H1 (cell line): ENCODE measurements around the gene THBD. TPM values are rescaled to one million over a fixed set of nuclear protein-coding genes. Genes with fewer than 3 reads are reported as not detected.

Experiments
- RXRA ChIP-seq: IDR thresholded peaks from 2 replicates; pipeline ENCODE4 v1.6.1; 2011; ENCODE audit warnings: low read depth, mild to moderate bottlenecking, low read length, moderate library complexity; ENCODE audit not compliant: insufficient read depth
- SP2 ChIP-seq: IDR thresholded peaks from 2 replicates; pipeline ENCODE4 v1.6.1; 2012; ENCODE audit warnings: mild to moderate bottlenecking, low read length, inconsistent platforms
- polyA plus RNA-seq, 7 experiments: library from polyadenylated mRNA; depleted of rRNA in 3 of 7; stranded (reverse) in 5 of 7; unstranded in 2 of 7; fragments of >200 nt in 5 of 7; fragments of 200-250 nt in 2 of 7; gene quantifications; 1 replicate in 5 of 7; 2 replicates in 1 of 7; 4 replicates in 1 of 7; pipeline versions ENCODE4 v1.2.1 to v1.2.3, GENCODE V29; 2011 to 2013; ENCODE audit warnings: missing spikeins in 2 of 7, mixed read lengths in 2 of 7
- total RNA-seq: library from RNA; stranded (reverse); fragmentation: NEBNext Ultra II Directional; extraction: Animal tissue kit (Norgen Biotek cat#: 25700); gene quantifications from 2 replicates; pipeline ENCODE4 v1.2.1, GENCODE V29; 2021

Gene THBD
- total and polyA plus RNA-seq, 2 of the 8 experiments (the other 6 are each of a cell fraction or from before 2014, with no cell fraction given) = 0.21 to 0.43 TPM

- TF ChIP-seq SP2 (no peak), RXRA (no peak)
Measured at GRCh38 chr20:23079926-23080325, 30.5 kb upstream of the THBD start (continued).
